Measurements from ENCODE around the gene ATP6V0A1.
A peak's percentile ranks its signal among the peaks of the same experiment; 100 is the strongest.

The ATP6V0A1 gene

GRCh38 chr17:42563950-42564349, 105.3 kb downstream of the ATP6V0A1 start:
- DNase-seq, result no peak

DNA sequence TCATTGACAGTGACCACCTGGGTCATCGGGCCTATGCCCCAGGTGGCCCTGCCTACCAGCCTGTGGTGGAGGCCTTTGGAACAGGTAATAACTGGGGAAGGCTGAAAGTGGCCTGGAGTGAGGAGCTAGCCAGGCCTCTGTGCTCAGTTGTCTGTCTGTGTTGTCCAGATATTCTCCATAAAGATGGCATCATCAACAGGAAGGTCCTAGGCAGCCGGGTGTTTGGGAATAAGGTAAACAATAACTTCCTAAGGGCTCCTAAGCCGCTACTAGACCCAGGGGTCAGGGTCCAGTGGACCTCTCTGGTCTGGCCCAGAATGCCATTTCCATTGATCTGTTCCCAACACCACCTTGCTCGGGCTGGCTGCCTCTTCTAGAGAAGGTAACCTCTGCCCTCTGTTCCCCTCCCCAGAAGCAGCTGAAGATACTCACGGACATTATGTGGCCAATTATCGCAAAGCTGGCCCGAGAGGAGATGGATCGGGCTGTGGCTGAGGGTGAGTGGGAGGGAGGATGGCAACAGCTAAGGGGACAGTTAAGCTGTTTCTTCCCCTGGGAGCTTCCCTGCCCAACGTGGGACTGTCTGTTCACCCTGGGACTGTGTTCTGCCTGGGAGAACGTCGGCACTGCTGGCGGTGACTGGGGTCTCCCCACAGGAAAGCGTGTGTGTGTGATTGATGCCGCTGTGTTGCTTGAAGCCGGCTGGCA, 106.3 kb downstream of the ATP6V0A1 start:
- no peak for DNase-seq

- no peak for DNase-seq
These were observed 107.0 kb downstream of the ATP6V0A1 start for GRCh38 chr17:42565523-42566214.

DNA sequence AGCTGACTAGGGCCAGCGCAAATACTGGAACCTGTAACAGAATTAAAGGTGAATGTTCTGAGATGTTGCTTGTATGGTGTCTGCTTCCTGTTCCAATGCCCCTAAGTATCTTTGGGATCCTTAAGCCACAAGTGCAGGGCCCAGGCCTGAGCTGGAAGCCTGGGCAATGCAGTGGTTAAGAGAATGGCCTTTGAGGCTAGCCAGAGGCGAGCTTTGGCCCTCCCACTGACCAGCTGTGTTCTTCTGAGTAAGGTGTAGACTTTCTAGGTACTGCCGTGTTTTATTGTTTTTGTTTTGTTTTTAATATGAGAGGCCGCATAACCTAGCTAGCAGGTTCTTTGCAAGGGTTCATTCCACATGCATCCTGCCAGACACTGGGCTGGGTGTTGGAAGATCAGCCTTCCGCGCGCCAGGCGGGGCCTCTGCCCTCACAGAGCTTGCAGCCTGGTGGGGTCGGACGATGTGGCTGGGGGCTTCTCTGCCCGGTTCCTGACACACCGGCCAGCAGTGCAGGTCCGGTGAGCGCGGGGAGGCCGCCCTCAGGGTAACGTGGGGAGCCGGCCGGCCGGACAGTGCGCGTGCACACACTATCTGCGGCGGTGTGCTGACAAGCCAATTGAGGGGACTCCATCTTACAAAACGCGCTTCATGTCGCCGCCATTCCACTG, 107.7 kb downstream of the ATP6V0A1 start:
- DNase-seq, result no peak

DNA sequence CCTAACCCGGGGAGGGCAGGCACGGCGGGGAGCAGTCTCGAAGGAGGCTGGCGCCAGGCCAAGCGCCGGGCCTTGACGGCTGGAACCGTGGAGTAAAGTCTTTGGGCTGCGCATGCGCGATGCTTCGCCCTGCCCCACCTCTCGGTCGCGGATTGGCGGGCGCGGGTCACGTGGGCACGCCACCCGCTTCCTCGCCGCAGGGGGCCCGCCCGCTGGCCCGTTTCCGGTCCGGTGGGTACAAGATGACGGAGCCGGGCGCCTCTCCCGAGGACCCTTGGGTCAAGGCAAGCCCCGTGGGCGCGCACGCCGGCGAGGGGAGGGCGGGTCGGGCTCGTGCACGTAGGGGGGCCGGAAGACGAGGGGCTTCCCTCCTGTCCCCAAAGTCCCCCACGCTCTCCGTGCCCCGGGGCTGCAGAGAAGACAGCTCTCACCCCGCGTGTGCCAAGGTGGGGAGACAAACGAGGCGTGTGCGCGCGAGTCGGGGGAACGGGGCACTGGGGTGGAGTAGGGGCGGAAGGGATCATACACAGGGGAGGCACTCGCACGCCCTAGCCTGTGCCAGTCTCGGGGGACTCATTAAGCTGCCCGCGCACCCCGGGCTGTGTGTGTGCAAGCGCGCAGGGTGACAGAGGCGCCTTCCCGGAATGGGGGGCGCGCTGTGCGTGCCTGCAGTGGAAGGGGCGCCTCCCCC, 108.3 kb downstream of the ATP6V0A1 start, which contains the start of gene MLX:
TSS of gene MLX (plus strand) at position 218 of the 691 bp plus-strand sequence. CDS start at position 243, 25 bp downstream.
- DNase-seq, result peak; percentile 98

DNA sequence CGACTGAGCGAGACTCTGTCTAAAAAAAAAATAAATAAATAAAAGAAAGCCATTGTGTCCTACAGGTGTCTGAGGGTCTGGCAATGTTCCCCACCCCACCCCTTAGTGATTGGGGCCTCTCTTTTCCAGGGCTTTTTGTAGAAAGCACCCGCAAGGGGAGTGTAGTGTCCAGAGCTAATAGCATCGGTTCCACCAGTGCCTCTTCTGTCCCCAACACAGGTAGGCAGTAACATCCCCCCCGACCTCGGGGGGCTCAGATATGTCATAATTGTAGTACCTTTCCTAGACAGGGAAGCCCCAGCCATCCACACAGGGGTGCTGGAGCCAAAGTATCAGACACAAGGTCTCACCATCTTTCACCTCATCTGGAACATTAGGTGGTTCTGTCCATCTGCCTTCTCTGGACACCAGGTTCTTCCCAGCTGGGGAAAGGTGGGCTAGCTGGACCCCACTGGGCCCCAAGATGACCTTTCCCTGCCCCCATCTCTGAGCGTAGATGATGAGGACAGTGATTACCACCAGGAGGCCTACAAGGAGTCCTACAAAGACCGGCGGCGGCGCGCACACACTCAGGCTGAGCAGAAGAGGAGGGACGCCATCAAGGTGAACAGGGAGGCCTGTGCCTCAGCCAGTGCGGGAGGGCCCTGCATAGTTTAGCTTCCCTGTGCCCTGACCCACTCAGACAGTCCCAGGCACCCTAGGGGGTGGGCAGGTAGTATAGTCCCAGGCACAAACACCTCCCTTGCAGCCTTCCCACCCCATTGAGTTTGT, 109.8 kb downstream of the ATP6V0A1 start:
- DNase-seq, result no peak

DNA sequence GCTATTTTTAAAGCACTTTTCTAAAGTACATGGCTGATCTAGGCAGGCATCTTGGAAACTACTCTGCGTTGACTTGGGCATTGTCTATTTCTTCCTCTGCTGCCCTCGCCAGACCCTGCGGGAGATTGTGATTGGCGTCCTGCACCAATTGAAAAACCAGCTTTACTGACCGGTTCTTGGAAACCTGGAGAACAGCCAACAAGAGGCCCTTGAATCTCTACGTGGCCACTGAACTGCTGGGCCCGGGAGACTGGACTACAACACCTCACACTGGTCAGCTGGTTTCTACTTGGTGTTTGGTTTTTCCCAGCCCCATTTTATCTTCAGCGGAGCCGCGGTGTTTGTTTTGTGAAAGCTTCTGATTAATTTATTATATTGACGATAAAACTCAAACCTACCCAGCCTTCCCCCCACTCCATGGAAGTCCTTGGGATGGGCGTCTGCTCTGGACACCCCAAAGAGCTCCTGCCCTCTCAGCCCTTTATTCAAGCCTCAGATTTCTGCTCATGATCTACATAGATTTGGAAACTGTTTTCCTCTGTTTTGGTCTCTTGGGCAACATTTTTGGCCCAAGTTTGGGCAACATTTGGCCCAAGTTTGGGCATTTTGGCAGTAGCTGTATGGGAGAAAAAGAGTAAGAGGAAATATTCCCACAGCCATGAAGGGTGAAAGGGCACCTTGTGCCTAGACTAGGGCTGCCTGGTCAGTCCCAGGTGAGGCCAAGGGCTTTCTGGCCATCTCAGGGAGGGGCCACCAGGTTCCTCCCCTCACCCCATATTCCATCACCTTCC, 113.0 kb downstream of the ATP6V0A1 start:
- DNase-seq, result no peak
